HepG2 (cell line): ENCODE measurements around the gene PIH1D2. TPM values are rescaled to one million over a fixed set of nuclear protein-coding genes. Genes with fewer than 3 reads are reported as not detected.

Source experiments
- ARID5B ChIP-seq: IDR thresholded peaks from 2 replicates; pipeline ENCODE4 v1.4.0; 2020; ENCODE audit warnings: mild to moderate bottlenecking, missing genetic modification reagents
- ASH2L ChIP-seq: fragments of 300-600, 200-600 bp; sonication (generic); IDR thresholded peaks from 2 replicates; pipeline ENCODE4 v1.7.0; 2017; ENCODE audit warnings: low read depth, mild to moderate bottlenecking, moderate library complexity, mixed read lengths, low read length; ENCODE audit not compliant: insufficient read length
- ELF1 ChIP-seq: sonication (generic); formaldehyde crosslinking; IDR thresholded peaks from 2 replicates; pipeline ENCODE4 v1.4.0; 2020; ENCODE audit warnings: missing genetic modification reagents
- ELF3 ChIP-seq: IDR thresholded peaks from 2 replicates; pipeline ENCODE4 v1.6.1; 2016; ENCODE audit warnings: missing genetic modification reagents, missing compliant biosample characterization
- KLF12 ChIP-seq: sonication (generic); formaldehyde crosslinking; IDR thresholded peaks from 2 replicates; pipeline ENCODE4 v1.4.0; 2020; ENCODE audit warnings: missing genetic modification reagents, borderline replicate concordance
- PAXIP1 ChIP-seq: sonication (generic); formaldehyde crosslinking; conservative IDR thresholded peaks from 2 replicates; pipeline ENCODE4 v1.4.0; 2020; ENCODE audit warnings: mild to moderate bottlenecking, missing genetic modification reagents, moderate library complexity
- SKIL ChIP-seq: sonication (generic); formaldehyde crosslinking; IDR thresholded peaks from 2 replicates; pipeline ENCODE4 v1.8.0; 2022; ENCODE audit warnings: missing genetic modification reagents, mild to moderate bottlenecking, moderate library complexity, borderline replicate concordance
- SSRP1 ChIP-seq: IDR thresholded peaks from 2 replicates; pipeline ENCODE4 v1.6.1; 2016; ENCODE audit warnings: control low read depth
- ZNF572 ChIP-seq: sonication (generic); formaldehyde crosslinking; IDR thresholded peaks from 2 replicates; pipeline ENCODE4 v1.5.1; 2020; ENCODE audit warnings: mild to moderate bottlenecking, missing genetic modification reagents
- ZNF724P ChIP-seq: sonication (generic); formaldehyde crosslinking; IDR thresholded peaks from 2 replicates; pipeline ENCODE4 v1.8.0; 2022; ENCODE audit warnings: missing genetic modification reagents, borderline replicate concordance
- ZNF780A ChIP-seq: sonication (generic); formaldehyde crosslinking; IDR thresholded peaks from 2 replicates; pipeline ENCODE4 v1.8.0; 2022; ENCODE audit warnings: mild to moderate bottlenecking, missing genetic modification reagents, moderate library complexity
- ZZZ3 ChIP-seq: sonication (generic); formaldehyde crosslinking; IDR thresholded peaks from 2 replicates; pipeline ENCODE4 v1.4.0; 2020; ENCODE audit warnings: missing genetic modification reagents, mild to moderate bottlenecking, borderline replicate concordance
- polyA plus RNA-seq, 8 experiments: library from polyadenylated mRNA; depleted of rRNA in 3 of 8; stranded (reverse) in 7 of 8; unstranded in 1 of 8; fragments of >200 nt; fragmentation: Illumina TruSeq in 4 of 8; extraction: Trizol in 4 of 8; gene quantifications; 2 replicates each; pipeline versions ENCODE4 v1.2.1 to v1.2.3, GENCODE V29; 2011 to 2016; ENCODE audit warnings: low read depth in 4 of 8, missing spikeins in 1 of 8, mixed read lengths in 1 of 8; ENCODE audit not compliant: insufficient read depth in 1 of 8
- total RNA-seq, 5 experiments: library from RNA; depleted of rRNA; stranded (reverse); fragments of >200 nt; fragmentation: Illumina TruSeq; extraction: Trizol; gene quantifications; 2 replicates each; pipeline ENCODE4 v1.2.3, GENCODE V29; 2016; ENCODE audit warnings: low read depth in 1 of 5
- TF ChIP-seq, protein P1 (sequence below): sonication (generic); formaldehyde crosslinking; IDR thresholded peaks from 2 replicates; pipeline ENCODE4 v1.4.0; 2020; ENCODE audit warnings: missing genetic modification reagents, mild to moderate bottlenecking, borderline replicate concordance
- TF ChIP-seq, protein P2 (sequence below): sonication (generic); formaldehyde crosslinking; IDR thresholded peaks from 2 replicates; pipeline ENCODE4 v1.4.0; 2020; ENCODE audit warnings: missing genetic modification reagents

Gene PIH1D2
- total and polyA plus RNA-seq, 2 of the 13 experiments (the other 11 are each of a cell fraction or from before 2014, with no cell fraction given): 0.49 to 2.7 TPM

DNA sequence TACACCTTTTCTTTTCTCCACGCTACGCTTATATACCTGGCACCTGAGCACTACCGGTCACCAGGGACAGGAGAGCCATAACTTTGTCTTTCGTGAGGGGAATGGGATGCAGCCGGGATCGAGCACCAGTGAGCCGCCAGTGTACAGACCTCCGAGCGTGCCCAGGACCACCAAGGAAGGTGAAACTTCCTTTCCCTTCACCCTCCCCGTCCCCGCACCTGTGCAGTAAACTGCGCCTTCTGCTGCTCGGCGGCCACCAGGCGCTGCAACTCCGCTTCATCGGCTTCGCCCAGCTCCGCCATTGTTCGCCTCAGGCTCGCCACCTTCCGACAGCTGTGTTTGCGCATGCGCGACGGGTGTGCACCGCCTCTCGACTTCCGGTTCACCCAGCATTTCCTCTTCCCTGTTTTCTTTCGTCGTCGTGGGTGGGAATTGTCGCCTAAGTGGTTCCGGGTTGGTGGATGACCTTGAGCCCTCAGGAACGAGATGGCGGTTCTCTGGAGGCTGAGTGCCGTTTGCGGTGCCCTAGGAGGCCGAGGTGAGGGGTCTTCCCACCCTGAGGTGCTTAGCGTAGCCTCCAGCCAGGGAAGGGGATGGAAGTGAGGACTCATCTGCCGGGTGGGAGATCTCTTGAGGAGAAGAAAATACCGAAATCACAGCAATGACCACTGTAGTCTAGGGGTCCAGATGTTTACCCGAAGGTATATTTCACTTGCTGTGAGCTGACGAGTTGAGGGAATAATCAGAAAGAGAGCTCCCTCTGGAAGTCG, 12.8 kb upstream of the PIH1D2 start, which contains the start of the genes SDHD and TIMM8B (continued):
- TF ChIP-seq, protein P1, sequence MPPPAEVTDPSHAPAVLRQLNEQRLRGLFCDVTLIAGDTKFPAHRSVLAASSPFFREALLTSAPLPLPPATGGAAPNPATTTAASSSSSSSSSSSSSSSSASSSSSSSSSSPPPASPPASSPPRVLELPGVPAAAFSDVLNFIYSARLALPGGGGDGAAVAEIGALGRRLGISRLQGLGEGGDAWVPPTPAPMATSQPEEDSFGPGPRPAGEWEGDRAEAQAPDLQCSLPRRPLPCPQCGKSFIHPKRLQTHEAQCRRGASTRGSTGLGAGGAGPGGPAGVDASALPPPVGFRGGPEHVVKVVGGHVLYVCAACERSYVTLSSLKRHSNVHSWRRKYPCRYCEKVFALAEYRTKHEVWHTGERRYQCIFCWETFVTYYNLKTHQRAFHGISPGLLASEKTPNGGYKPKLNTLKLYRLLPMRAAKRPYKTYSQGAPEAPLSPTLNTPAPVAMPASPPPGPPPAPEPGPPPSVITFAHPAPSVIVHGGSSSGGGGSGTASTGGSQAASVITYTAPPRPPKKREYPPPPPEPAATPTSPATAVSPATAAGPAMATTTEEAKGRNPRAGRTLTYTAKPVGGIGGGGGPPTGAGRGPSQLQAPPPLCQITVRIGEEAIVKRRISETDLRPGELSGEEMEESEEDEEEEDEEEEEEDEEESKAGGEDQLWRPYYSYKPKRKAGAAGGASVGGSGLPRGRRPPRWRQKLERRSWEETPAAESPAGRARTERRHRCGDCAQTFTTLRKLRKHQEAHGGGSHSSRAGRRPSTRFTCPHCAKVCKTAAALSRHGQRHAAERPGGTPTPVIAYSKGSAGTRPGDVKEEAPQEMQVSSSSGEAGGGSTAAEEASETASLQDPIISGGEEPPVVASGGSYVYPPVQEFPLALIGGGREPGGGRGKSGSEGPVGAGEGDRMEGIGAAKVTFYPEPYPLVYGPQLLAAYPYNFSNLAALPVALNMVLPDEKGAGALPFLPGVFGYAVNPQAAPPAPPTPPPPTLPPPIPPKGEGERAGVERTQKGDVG (CRISPR knock-in tag): peak; percentile 83; the same call in 1 of the 2 replicates
- peak; percentile 54 for TF ChIP-seq ARID5B (CRISPR knock-in tag)
- TF ChIP-seq ZNF572 (CRISPR knock-in tag): no peak
- no peak; the same call in 1 of the 2 replicates for TF ChIP-seq PAXIP1 (CRISPR knock-in tag)
- peak; percentile 98 for TF ChIP-seq ELF1 (CRISPR knock-in tag)
- peak; percentile 56; the same call in 1 of the 2 replicates for TF ChIP-seq ZZZ3 (CRISPR knock-in tag)
- TF ChIP-seq ZNF724P (CRISPR knock-in tag): 0 out of 2 replicates have a peak, but pooled peaks have one; percentile 45
- peak; percentile 97 for TF ChIP-seq ELF3 (CRISPR knock-in tag)
- TF ChIP-seq, protein P2, sequence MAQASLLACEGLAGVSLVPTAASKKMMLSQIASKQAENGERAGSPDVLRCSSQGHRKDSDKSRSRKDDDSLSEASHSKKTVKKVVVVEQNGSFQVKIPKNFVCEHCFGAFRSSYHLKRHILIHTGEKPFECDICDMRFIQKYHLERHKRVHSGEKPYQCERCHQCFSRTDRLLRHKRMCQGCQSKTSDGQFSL (CRISPR knock-in tag): no peak
- 0 out of 2 replicates have a peak, but pooled peaks have one; percentile 24 for TF ChIP-seq KLF12 (CRISPR knock-in tag)
- peak; percentile 80; the same call in 1 of the 2 replicates for TF ChIP-seq ZNF780A (CRISPR knock-in tag)
- peak; percentile 56 for TF ChIP-seq SKIL
- TF ChIP-seq ASH2L: peak; percentile 86
- TF ChIP-seq SSRP1: peak; percentile 36; the same call in 1 of the 2 replicates
